HEK293 (cell line): ENCODE measurements around the gene SLC43A3.

Experiments
- GFI1B ChIP-seq: fragments of 450-650 bp; formaldehyde crosslinking; IDR thresholded peaks from 2 replicates; pipeline ENCODE4 v1.5.1; 2016; ENCODE audit warnings: missing biosample characterization, missing genetic modification characterization
- ZFP41 ChIP-seq: fragments of 450-650 bp; formaldehyde crosslinking; IDR thresholded peaks from 2 replicates; pipeline ENCODE4 v1.5.1; 2016; ENCODE audit warnings: missing biosample characterization, missing genetic modification characterization, borderline replicate concordance
- ZNF324 ChIP-seq: fragments of 450-650 bp; formaldehyde crosslinking; IDR thresholded peaks from 2 replicates; pipeline ENCODE4 v1.5.1; 2016; ENCODE audit warnings: missing biosample characterization, missing genetic modification characterization
- ZNF341 ChIP-seq: fragments of 450-650 bp; formaldehyde crosslinking; IDR thresholded peaks from 2 replicates; pipeline ENCODE4; 2016; ENCODE audit warnings: low read depth, missing biosample characterization, missing genetic modification characterization
- TF ChIP-seq, protein P1 (sequence below): fragments of 450-650 bp; formaldehyde crosslinking; IDR thresholded peaks from 2 replicates; pipeline ENCODE4 v1.5.1; 2016; ENCODE audit warnings: missing biosample characterization, missing genetic modification characterization

SLC43A3 gene

DNA sequence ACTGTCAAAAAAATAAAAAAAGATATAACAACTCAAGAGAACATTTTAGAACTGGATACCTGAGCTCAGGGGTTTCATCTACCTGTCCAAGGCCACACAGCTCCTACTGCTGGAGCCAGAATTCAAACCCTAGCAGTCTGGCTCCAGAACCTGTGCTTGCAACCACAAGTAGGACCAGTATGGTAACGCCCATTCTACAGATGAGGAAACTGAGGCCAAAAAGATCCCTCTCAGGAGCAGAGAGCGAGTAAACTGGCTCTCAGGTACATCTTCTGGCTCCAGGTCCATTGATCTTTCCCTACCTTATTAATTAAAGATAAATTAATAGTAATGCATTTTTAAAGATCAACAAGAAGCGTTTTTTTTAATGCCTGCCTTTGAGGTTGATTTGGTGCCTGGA lies 69.6 kb downstream of the SLC43A3 start (continued):
- no peak for TF ChIP-seq ZNF341
- TF ChIP-seq GFI1B (tag by site-specific recombination), result no peak
- TF ChIP-seq ZFP41 (tag by site-specific recombination), result no peak
- TF ChIP-seq, protein P1, sequence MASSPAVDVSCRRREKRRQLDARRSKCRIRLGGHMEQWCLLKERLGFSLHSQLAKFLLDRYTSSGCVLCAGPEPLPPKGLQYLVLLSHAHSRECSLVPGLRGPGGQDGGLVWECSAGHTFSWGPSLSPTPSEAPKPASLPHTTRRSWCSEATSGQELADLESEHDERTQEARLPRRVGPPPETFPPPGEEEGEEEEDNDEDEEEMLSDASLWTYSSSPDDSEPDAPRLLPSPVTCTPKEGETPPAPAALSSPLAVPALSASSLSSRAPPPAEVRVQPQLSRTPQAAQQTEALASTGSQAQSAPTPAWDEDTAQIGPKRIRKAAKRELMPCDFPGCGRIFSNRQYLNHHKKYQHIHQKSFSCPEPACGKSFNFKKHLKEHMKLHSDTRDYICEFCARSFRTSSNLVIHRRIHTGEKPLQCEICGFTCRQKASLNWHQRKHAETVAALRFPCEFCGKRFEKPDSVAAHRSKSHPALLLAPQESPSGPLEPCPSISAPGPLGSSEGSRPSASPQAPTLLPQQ (tag by site-specific recombination), result no peak
- TF ChIP-seq ZNF324 (tag by site-specific recombination), result no peak
